ENCODE results near the gene PDIA6. TPM values are rescaled to one million over a fixed set of nuclear protein-coding genes. Genes with fewer than 3 reads are reported as not detected.

The PDIA6 gene
- total and polyA plus RNA-seq, 4 donors, result 159 to 348 (median 246) TPM

DNA sequence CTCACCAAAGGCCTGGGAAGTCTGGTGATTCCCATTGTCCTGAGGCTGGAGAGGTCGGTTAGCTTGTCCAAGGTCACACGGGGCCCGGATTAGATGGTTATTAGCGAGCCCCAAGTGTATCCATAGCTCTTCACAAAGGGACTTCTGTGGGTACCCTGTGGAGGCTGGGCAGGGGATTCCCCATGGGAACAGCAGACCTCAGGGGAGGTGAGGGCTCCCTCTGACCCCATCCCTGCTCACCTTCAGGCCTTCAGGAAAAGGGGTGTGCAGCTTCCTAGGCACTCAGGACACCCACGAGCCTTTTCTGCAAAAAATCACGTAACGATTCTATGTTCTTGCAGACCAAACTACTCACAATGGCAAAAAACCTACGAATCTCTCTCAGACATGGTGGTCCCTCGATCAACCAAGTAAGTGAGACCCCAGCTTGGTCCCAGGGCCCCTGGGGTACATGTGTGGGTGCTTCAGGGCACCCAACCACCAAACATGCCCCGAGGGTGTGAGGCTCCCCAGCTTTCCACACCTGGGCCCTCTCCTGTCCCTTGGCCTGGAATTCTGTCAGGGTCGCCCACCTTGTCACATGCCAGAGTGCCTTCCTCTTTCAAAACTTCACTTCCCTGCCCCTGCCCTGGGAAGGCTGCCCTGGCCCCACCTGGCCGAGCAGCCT, 40.3 kb downstream of the PDIA6 start:
- H3K4me1 ChIP-seq (ENCODE audit: control insufficient read depth in 4 of 4, insufficient read depth in 4 of 4, low read length in 3 of 4), result no peaks in the 10 kb centered on the region
- 90% methylated on average over 12 of the region's 12 CpGs for WGBS
- H3K9ac ChIP-seq (ENCODE audit: low read depth in 1 of 2, low read length in 2 of 2), result no peak overlapping the region
- no peak for DNase-seq (ENCODE audit: low spot score)
- H3K36me3 ChIP-seq (ENCODE audit: control insufficient read depth in 4 of 4, insufficient read depth in 3 of 4, low read depth in 1 of 4, low read length in 3 of 4), result no peaks in the 10 kb centered on the region
- no peak overlapping the region for H3K27ac ChIP-seq (ENCODE audit: low read depth in 1 of 2, low read length in 2 of 2)
- H3K9me3 ChIP-seq (ENCODE audit: control insufficient read depth in 4 of 4, low read length in 3 of 4), result no peaks in the 10 kb centered on the region
- H3K27me3 ChIP-seq (ENCODE audit: control insufficient read depth in 4 of 4, insufficient read depth in 4 of 4, low read length in 3 of 4), result no peaks in the 10 kb centered on the region
- H3K4me3 ChIP-seq (ENCODE audit: low read depth in 1 of 3, low read length in 3 of 3), result no peak overlapping the region
- TF ChIP-seq GABPA (IDR thresholded peaks at IDR 0.05 in 1 of 2, conservative IDR thresholded peaks at IDR 0.05 in 1 of 2) (no peak), FOXA2 (IDR thresholded peaks at IDR 0.05) (no peak), JUND (IDR thresholded peaks at IDR 0.05) (no peak), YY1 (IDR thresholded peaks at IDR 0.05) (no peak), NR2F2 (IDR thresholded peaks at IDR 0.05) (no peak), RXRA (IDR thresholded peaks at IDR 0.05) (no peak), FOXA1 (IDR thresholded peaks at IDR 0.05) (no peak), RAD21 (IDR thresholded peaks at IDR 0.05) (no peak), SP1 (IDR thresholded peaks at IDR 0.05) (no peak), TAF1 (conservative IDR thresholded peaks at IDR 0.05) (no peak)
- TF ChIP-seq, protein P1, sequence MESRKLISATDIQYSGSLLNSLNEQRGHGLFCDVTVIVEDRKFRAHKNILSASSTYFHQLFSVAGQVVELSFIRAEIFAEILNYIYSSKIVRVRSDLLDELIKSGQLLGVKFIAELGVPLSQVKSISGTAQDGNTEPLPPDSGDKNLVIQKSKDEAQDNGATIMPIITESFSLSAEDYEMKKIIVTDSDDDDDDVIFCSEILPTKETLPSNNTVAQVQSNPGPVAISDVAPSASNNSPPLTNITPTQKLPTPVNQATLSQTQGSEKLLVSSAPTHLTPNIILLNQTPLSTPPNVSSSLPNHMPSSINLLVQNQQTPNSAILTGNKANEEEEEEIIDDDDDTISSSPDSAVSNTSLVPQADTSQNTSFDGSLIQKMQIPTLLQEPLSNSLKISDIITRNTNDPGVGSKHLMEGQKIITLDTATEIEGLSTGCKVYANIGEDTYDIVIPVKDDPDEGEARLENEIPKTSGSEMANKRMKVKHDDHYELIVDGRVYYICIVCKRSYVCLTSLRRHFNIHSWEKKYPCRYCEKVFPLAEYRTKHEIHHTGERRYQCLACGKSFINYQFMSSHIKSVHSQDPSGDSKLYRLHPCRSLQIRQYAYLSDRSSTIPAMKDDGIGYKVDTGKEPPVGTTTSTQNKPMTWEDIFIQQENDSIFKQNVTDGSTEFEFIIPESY (IDR thresholded peaks at IDR 0.05), result no peak
- TF ChIP-seq, protein P2, sequence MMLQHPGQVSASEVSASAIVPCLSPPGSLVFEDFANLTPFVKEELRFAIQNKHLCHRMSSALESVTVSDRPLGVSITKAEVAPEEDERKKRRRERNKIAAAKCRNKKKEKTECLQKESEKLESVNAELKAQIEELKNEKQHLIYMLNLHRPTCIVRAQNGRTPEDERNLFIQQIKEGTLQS (IDR thresholded peaks at IDR 0.05), result no peak
- TF ChIP-seq, protein P3, sequence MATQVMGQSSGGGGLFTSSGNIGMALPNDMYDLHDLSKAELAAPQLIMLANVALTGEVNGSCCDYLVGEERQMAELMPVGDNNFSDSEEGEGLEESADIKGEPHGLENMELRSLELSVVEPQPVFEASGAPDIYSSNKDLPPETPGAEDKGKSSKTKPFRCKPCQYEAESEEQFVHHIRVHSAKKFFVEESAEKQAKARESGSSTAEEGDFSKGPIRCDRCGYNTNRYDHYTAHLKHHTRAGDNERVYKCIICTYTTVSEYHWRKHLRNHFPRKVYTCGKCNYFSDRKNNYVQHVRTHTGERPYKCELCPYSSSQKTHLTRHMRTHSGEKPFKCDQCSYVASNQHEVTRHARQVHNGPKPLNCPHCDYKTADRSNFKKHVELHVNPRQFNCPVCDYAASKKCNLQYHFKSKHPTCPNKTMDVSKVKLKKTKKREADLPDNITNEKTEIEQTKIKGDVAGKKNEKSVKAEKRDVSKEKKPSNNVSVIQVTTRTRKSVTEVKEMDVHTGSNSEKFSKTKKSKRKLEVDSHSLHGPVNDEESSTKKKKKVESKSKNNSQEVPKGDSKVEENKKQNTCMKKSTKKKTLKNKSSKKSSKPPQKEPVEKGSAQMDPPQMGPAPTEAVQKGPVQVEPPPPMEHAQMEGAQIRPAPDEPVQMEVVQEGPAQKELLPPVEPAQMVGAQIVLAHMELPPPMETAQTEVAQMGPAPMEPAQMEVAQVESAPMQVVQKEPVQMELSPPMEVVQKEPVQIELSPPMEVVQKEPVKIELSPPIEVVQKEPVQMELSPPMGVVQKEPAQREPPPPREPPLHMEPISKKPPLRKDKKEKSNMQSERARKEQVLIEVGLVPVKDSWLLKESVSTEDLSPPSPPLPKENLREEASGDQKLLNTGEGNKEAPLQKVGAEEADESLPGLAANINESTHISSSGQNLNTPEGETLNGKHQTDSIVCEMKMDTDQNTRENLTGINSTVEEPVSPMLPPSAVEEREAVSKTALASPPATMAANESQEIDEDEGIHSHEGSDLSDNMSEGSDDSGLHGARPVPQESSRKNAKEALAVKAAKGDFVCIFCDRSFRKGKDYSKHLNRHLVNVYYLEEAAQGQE (IDR thresholded peaks at IDR 0.05), result no peak

DNA sequence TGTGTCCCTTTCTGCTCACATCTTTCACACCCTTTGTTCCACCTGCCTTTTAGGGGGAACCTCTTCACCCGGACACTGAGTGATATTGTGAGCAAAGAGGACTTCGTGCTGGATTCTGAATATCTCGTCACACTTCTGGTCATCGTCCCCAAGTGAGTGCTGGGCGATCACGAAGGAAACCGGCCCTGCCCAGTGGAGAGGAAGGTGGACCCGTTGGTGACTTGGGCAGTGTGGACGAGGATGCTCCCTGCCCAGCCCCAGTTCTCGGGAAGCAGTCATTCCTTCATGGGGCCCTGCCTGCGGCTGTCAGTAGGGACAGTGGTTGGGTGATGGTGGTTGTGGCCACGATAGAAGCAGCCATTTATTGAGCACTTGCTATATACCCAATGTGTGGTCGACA, 40.8 kb downstream of the PDIA6 start:
- Histone ChIP-seq H3K4me3 (ENCODE audit: low read depth in 1 of 3, low read length in 3 of 3) (no peak overlapping the region), H3K36me3 (ENCODE audit: control insufficient read depth in 4 of 4, insufficient read depth in 3 of 4, low read depth in 1 of 4, low read length in 3 of 4) (no peaks in the 10 kb centered on the region), H3K9ac (ENCODE audit: low read depth in 1 of 2, low read length in 2 of 2) (no peak overlapping the region), H3K9me3 (ENCODE audit: control insufficient read depth in 4 of 4, low read length in 3 of 4) (no peaks in the 10 kb centered on the region), H3K27me3 (ENCODE audit: control insufficient read depth in 4 of 4, insufficient read depth in 4 of 4, low read length in 3 of 4) (no peaks in the 10 kb centered on the region), H3K27ac (ENCODE audit: low read depth in 1 of 2, low read length in 2 of 2) (no peak overlapping the region), H3K4me1 (ENCODE audit: control insufficient read depth in 4 of 4, insufficient read depth in 4 of 4, low read length in 3 of 4) (no peaks in the 10 kb centered on the region)
- 88% methylated on average over 13 of the region's 13 CpGs for WGBS
- no peak for DNase-seq (ENCODE audit: low spot score)
- TF ChIP-seq FOXA1 (IDR thresholded peaks at IDR 0.05) (no peak), RXRA (IDR thresholded peaks at IDR 0.05) (no peak), RAD21 (IDR thresholded peaks at IDR 0.05) (no peak), HNF4A (conservative IDR thresholded peaks at IDR 0.05) (no peak)
- TF ChIP-seq, protein P2 (IDR thresholded peaks at IDR 0.05), result no peak
- TF ChIP-seq, protein P3 (IDR thresholded peaks at IDR 0.05), result no peak
